Measurements from ENCODE around the gene MAML3.

- TF ChIP-seq POLR2AphosphoS5 (IDR thresholded peaks at IDR 0.05; ENCODE audit: low read depth, low read length) (no peak), POLR2A (IDR thresholded peaks at IDR 0.05; ENCODE audit: low read depth, low read length) (no peak)
Measured at GRCh38 chr4:140162596-140162995, 8.6 kb upstream of the MAML3 start.

Data from GM12891 (cell line).